ENCODE measurements around the gene PATZ1. TPM values are rescaled to one million over a fixed set of nuclear protein-coding genes. Genes with fewer than 3 reads are reported as not detected.
A peak's percentile ranks its signal among the peaks of the same experiment; 100 is the strongest.
"Not testable (repeated sequence)": the region's sequence is repeated elsewhere in the genome, so short reads cannot be mapped to it uniquely, and the experiment has no call there.

The PATZ1 gene
- polyA plus RNA-seq, result 10 to 100 TPM in 2 of 4 donors, 1 to 10 TPM in 2; 4.2 to 42.0 (median 12.8) TPM
- long read RNA-seq, donor 1, transcript PATZ1-201 (3 exons, 2,516 nt), result major isoform, 17 of 37 reads
- long read RNA-seq, donor 1, transcript PATZ1-203 (4 exons, 3,638 nt), result minor isoform, 7 of 37 reads
- long read RNA-seq, donor 1, transcript PATZ1-205 (2 exons, 1,702 nt), result minor isoform, 8 of 37 reads
- long read RNA-seq, donor 1, partial matches to known transcripts, result 0 of 37 reads
- long read RNA-seq, donor 1, other reads (novel, unspliced or antisense), result 0 of 37 reads
- long read RNA-seq, donor 2, partial matches to known transcripts, result 0 of 2 reads
- long read RNA-seq, donor 2, other reads (novel, unspliced or antisense), result 0 of 2 reads
- long read RNA-seq, donor 3, partial matches to known transcripts, result 0 of 4 reads
- long read RNA-seq, donor 3, other reads (novel, unspliced or antisense), result 0 of 4 reads
- long read RNA-seq, donor 4, result 0 reads
- long read RNA-seq, donor 5, partial matches to known transcripts, result 0 of 1 reads
- long read RNA-seq, donor 5, other reads (novel, unspliced or antisense), result 0 of 1 reads
- long read RNA-seq, donor 6, partial matches to known transcripts, result 0 of 6 reads
- long read RNA-seq, donor 6, other reads (novel, unspliced or antisense), result 0 of 6 reads
- long read RNA-seq, donor 7, transcript PATZ1-203 (4 exons, 3,638 nt), result major isoform, 11 of 14 reads
- long read RNA-seq, donor 7, partial matches to known transcripts, result 0 of 14 reads
- long read RNA-seq, donor 7, other reads (novel, unspliced or antisense), result 0 of 14 reads
- long read RNA-seq, donor 8, partial matches to known transcripts, result 0 of 1 reads
- long read RNA-seq, donor 8, other reads (novel, unspliced or antisense), result 0 of 1 reads
- long read RNA-seq, donor 9, partial matches to known transcripts, result 0 of 1 reads
- long read RNA-seq, donor 9, other reads (novel, unspliced or antisense), result 0 of 1 reads
- long read RNA-seq, donor 10, partial matches to known transcripts, result 0 of 13 reads
- long read RNA-seq, donor 10, other reads (novel, unspliced or antisense), result 0 of 13 reads

- Histone ChIP-seq H3K9me3 (ENCODE audit: control insufficient read depth in 2 of 2, insufficient read depth in 1 of 2, low read depth in 1 of 2, low read length in 1 of 2) (no peaks in the 10 kb centered on the region), H3K36me3 (ENCODE audit: control insufficient read depth in 3 of 3, insufficient read depth in 2 of 3, low read depth in 1 of 3, low read length in 3 of 3) (peaks cover 0 to 37% (median 0%) of the 10 kb centered on the region in 3 donors), H3K4me1 (ENCODE audit: control insufficient read depth in 3 of 3, insufficient read depth in 2 of 3, low read depth in 1 of 3, low read length in 2 of 3) (peaks cover 3 to 41% (median 12%) of the 10 kb centered on the region in 3 donors), H3K27me3 (ENCODE audit: control insufficient read depth in 3 of 3, insufficient read depth in 3 of 3, low read length in 3 of 3) (no peaks in the 10 kb centered on the region), H3K27ac (ENCODE audit: low read depth in 1 of 3, low read length in 2 of 3) (peak within 1 kb of the TSS; percentile 73 to 96 (median 90)), H3K4me3 (ENCODE audit: low read depth in 1 of 3, low read length in 3 of 3) (peak within 1 kb of the TSS; percentile 82 to 87 (median 84))
- DNase-seq (peak; percentile 67 to 90), FAIRE-seq (no peak)
- 1 to 2% (median 1%) methylated on average over 14 to 39 of the region's 41 CpGs for WGBS, 3 donors
Measured at GRCh38 chr22:31346255-31346732, at the start of gene PATZ1. PATZ1 (minus strand) TSS chr22:31346346; CDS start chr22:31345602, 744 bp downstream.

GRCh38 chr22:31394326-31394725 lies 48.2 kb upstream of the PATZ1 start:
- H3K9me3 ChIP-seq (ENCODE audit: control insufficient read depth in 2 of 2, insufficient read depth in 1 of 2, low read depth in 1 of 2, low read length in 1 of 2), result no peaks in the 10 kb centered on the region
- no peaks in the 10 kb centered on the region for H3K27me3 ChIP-seq (ENCODE audit: control insufficient read depth in 3 of 3, insufficient read depth in 3 of 3, low read length in 3 of 3)
- FAIRE-seq (no peak), DNase-seq (no peak)
- H3K4me3 ChIP-seq (ENCODE audit: low read depth in 1 of 3, low read length in 3 of 3), result no peak overlapping the region
- H3K4me1 ChIP-seq (ENCODE audit: control insufficient read depth in 3 of 3, insufficient read depth in 2 of 3, low read depth in 1 of 3, low read length in 2 of 3), result peaks cover 0 to 3% (median 0%) of the 10 kb centered on the region in 3 donors
- H3K27ac ChIP-seq (ENCODE audit: low read depth in 1 of 3, low read length in 2 of 3), result no peak overlapping the region
- no peaks in the 10 kb centered on the region for H3K36me3 ChIP-seq (ENCODE audit: control insufficient read depth in 3 of 3, insufficient read depth in 2 of 3, low read depth in 1 of 3, low read length in 3 of 3)
- WGBS, 3 donors, result 73 to 81% (median 79%) methylated on average over 3 of the region's 3 CpGs

GRCh38 chr22:31393893-31394292 lies 47.7 kb upstream of the PATZ1 start:
- Histone ChIP-seq H3K9me3 (ENCODE audit: control insufficient read depth in 2 of 2, insufficient read depth in 1 of 2, low read depth in 1 of 2, low read length in 1 of 2) (no peaks in the 10 kb centered on the region), H3K36me3 (ENCODE audit: control insufficient read depth in 3 of 3, insufficient read depth in 2 of 3, low read depth in 1 of 3, low read length in 3 of 3) (no peaks in the 10 kb centered on the region), H3K4me3 (ENCODE audit: low read depth in 1 of 3, low read length in 3 of 3) (no peak overlapping the region), H3K27me3 (ENCODE audit: control insufficient read depth in 3 of 3, insufficient read depth in 3 of 3, low read length in 3 of 3) (no peaks in the 10 kb centered on the region), H3K4me1 (ENCODE audit: control insufficient read depth in 3 of 3, insufficient read depth in 2 of 3, low read depth in 1 of 3, low read length in 2 of 3) (peaks cover 0 to 3% (median 0%) of the 10 kb centered on the region in 3 donors), H3K27ac (ENCODE audit: low read depth in 1 of 3, low read length in 2 of 3) (no peak overlapping the region)
- FAIRE-seq (no peak), DNase-seq (no peak)
- WGBS, 3 donors, result 98 to 100% (median 100%) methylated on average over 2 of the region's 2 CpGs

GRCh38 chr22:31378651-31379050 lies 32.5 kb upstream of the PATZ1 start:
- 50 to 67% (median 51%) methylated on average over 6 of the region's 6 CpGs for WGBS, 3 donors

GRCh38 chr22:31378123-31378522 lies 32.0 kb upstream of the PATZ1 start:
- DNase-seq (no peak), FAIRE-seq (no peak)
- H3K9me3 ChIP-seq (ENCODE audit: control insufficient read depth in 2 of 2, insufficient read depth in 1 of 2, low read depth in 1 of 2, low read length in 1 of 2), result no peaks in the 10 kb centered on the region
- no peak overlapping the region for H3K27ac ChIP-seq (ENCODE audit: low read depth in 1 of 3, low read length in 2 of 3)
- H3K27me3 ChIP-seq (ENCODE audit: control insufficient read depth in 3 of 3, insufficient read depth in 3 of 3, low read length in 3 of 3), result no peaks in the 10 kb centered on the region
- 91 to 97% (median 92%) methylated on average over 3 of the region's 3 CpGs for WGBS, 3 donors
- H3K4me1 ChIP-seq (ENCODE audit: control insufficient read depth in 3 of 3, insufficient read depth in 2 of 3, low read depth in 1 of 3, low read length in 2 of 3), result no peaks in the 10 kb centered on the region
- no peak overlapping the region for H3K4me3 ChIP-seq (ENCODE audit: low read depth in 1 of 3, low read length in 3 of 3)
- H3K36me3 ChIP-seq (ENCODE audit: control insufficient read depth in 3 of 3, insufficient read depth in 2 of 3, low read depth in 1 of 3, low read length in 3 of 3), result no peaks in the 10 kb centered on the region

More at GRCh38 chr22:31378651-31379050, 32.5 kb upstream of the PATZ1 start:
- not testable (repeated sequence) for H3K27me3 ChIP-seq (ENCODE audit: control insufficient read depth in 3 of 3, insufficient read depth in 3 of 3, low read length in 3 of 3); H3K4me3 ChIP-seq (ENCODE audit: low read depth in 1 of 3, low read length in 3 of 3); H3K9me3 ChIP-seq (ENCODE audit: control insufficient read depth in 2 of 2, insufficient read depth in 1 of 2, low read depth in 1 of 2, low read length in 1 of 2); H3K27ac ChIP-seq (ENCODE audit: low read depth in 1 of 3, low read length in 2 of 3); H3K36me3 ChIP-seq (ENCODE audit: control insufficient read depth in 3 of 3, insufficient read depth in 2 of 3, low read depth in 1 of 3, low read length in 3 of 3); DNase-seq; H3K4me1 ChIP-seq (ENCODE audit: control insufficient read depth in 3 of 3, insufficient read depth in 2 of 3, low read depth in 1 of 3, low read length in 2 of 3); FAIRE-seq

GRCh38 chr22:31377612-31378011 lies 31.5 kb upstream of the PATZ1 start:
- Histone ChIP-seq H3K27me3 (ENCODE audit: control insufficient read depth in 3 of 3, insufficient read depth in 3 of 3, low read length in 3 of 3) (no peaks in the 10 kb centered on the region), H3K4me3 (ENCODE audit: low read depth in 1 of 3, low read length in 3 of 3) (no peak overlapping the region), H3K27ac (ENCODE audit: low read depth in 1 of 3, low read length in 2 of 3) (no peak overlapping the region), H3K4me1 (ENCODE audit: control insufficient read depth in 3 of 3, insufficient read depth in 2 of 3, low read depth in 1 of 3, low read length in 2 of 3) (no peaks in the 10 kb centered on the region), H3K9me3 (ENCODE audit: control insufficient read depth in 2 of 2, insufficient read depth in 1 of 2, low read depth in 1 of 2, low read length in 1 of 2) (no peaks in the 10 kb centered on the region), H3K36me3 (ENCODE audit: control insufficient read depth in 3 of 3, insufficient read depth in 2 of 3, low read depth in 1 of 3, low read length in 3 of 3) (no peaks in the 10 kb centered on the region)
- 76 to 86% (median 85%) methylated on average over 3 of the region's 3 CpGs for WGBS, 3 donors
- DNase-seq (no peak), FAIRE-seq (no peak)

- Histone ChIP-seq H3K4me3 (ENCODE audit: low read depth in 1 of 3, low read length in 3 of 3) (no peak overlapping the region), H3K9me3 (ENCODE audit: control insufficient read depth in 2 of 2, insufficient read depth in 1 of 2, low read depth in 1 of 2, low read length in 1 of 2) (no peaks in the 10 kb centered on the region), H3K27me3 (ENCODE audit: control insufficient read depth in 3 of 3, insufficient read depth in 3 of 3, low read length in 3 of 3) (no peaks in the 10 kb centered on the region), H3K4me1 (ENCODE audit: control insufficient read depth in 3 of 3, insufficient read depth in 2 of 3, low read depth in 1 of 3, low read length in 2 of 3) (no peaks in the 10 kb centered on the region), H3K27ac (ENCODE audit: low read depth in 1 of 3, low read length in 2 of 3) (no peak overlapping the region), H3K36me3 (ENCODE audit: control insufficient read depth in 3 of 3, insufficient read depth in 2 of 3, low read depth in 1 of 3, low read length in 3 of 3) (no peaks in the 10 kb centered on the region)
- DNase-seq (no peak), FAIRE-seq (no peak)
- 58 to 62% (median 62%) methylated on average over 3 of the region's 3 CpGs for WGBS, 3 donors
Measured at GRCh38 chr22:31367426-31367825, 21.3 kb upstream of the PATZ1 start.

- DNase-seq (no peak), FAIRE-seq (no peak)
- Histone ChIP-seq H3K27ac (ENCODE audit: low read depth in 1 of 3, low read length in 2 of 3) (no peak overlapping the region), H3K4me3 (ENCODE audit: low read depth in 1 of 3, low read length in 3 of 3) (no peak overlapping the region), H3K4me1 (ENCODE audit: control insufficient read depth in 3 of 3, insufficient read depth in 2 of 3, low read depth in 1 of 3, low read length in 2 of 3) (no peaks in the 10 kb centered on the region), H3K27me3 (ENCODE audit: control insufficient read depth in 3 of 3, insufficient read depth in 3 of 3, low read length in 3 of 3) (no peaks in the 10 kb centered on the region), H3K36me3 (ENCODE audit: control insufficient read depth in 3 of 3, insufficient read depth in 2 of 3, low read depth in 1 of 3, low read length in 3 of 3) (no peaks in the 10 kb centered on the region), H3K9me3 (ENCODE audit: control insufficient read depth in 2 of 2, insufficient read depth in 1 of 2, low read depth in 1 of 2, low read length in 1 of 2) (no peaks in the 10 kb centered on the region)
- 69 to 72% (median 70%) methylated on average over 3 of the region's 3 CpGs for WGBS, 3 donors
Measured at GRCh38 chr22:31363885-31364465, 17.8 kb upstream of the PATZ1 start.

All from small intestine (tissue), 16 donors.